ENCODE data around the gene USP32. TPM values are rescaled to one million over a fixed set of nuclear protein-coding genes. Genes with fewer than 3 reads are reported as not detected.
"Not testable (repeated sequence)": the region's sequence is repeated elsewhere in the genome, so short reads cannot be mapped to it uniquely, and the experiment has no call there.

The USP32 gene
- 10 to 100 TPM; 10.3 to 21.9 (median 15.1) TPM for polyA plus RNA-seq
- long read RNA-seq, donor 1 = 0 reads
- long read RNA-seq, donor 2 = 0 reads
- long read RNA-seq, donor 3, partial matches to known transcripts = 5 of 6 reads
- long read RNA-seq, donor 3, other reads (novel, unspliced or antisense) = 0 of 6 reads
- long read RNA-seq, donor 4 = 0 reads
- long read RNA-seq, donor 5, partial matches to known transcripts = 0 of 1 reads
- long read RNA-seq, donor 5, other reads (novel, unspliced or antisense) = 0 of 1 reads
- long read RNA-seq, donor 6 = 0 reads
- long read RNA-seq, donor 7, partial matches to known transcripts = 0 of 1 reads
- long read RNA-seq, donor 7, other reads (novel, unspliced or antisense) = 0 of 1 reads
- long read RNA-seq, donor 8 = 0 reads
- long read RNA-seq, donor 9 = 0 reads
- long read RNA-seq, donor 10, full-length matches to known transcripts = 2 of 2 reads
- long read RNA-seq, donor 10, partial matches to known transcripts = 0 of 2 reads
- long read RNA-seq, donor 10, other reads (novel, unspliced or antisense) = 0 of 2 reads

- Histone ChIP-seq H3K4me1 (ENCODE audit: control insufficient read depth in 3 of 3, insufficient read depth in 2 of 3, low read depth in 1 of 3, low read length in 2 of 3) (peaks cover 0 to 10% (median 0%) of the 10 kb centered on the region in 3 donors), H3K9me3 (ENCODE audit: control insufficient read depth in 2 of 2, insufficient read depth in 1 of 2, low read depth in 1 of 2, low read length in 1 of 2) (no peaks in the 10 kb centered on the region), H3K27me3 (ENCODE audit: control insufficient read depth in 3 of 3, insufficient read depth in 3 of 3, low read length in 3 of 3) (no peaks in the 10 kb centered on the region), H3K4me3 (ENCODE audit: low read depth in 1 of 3, low read length in 3 of 3) (peak within 1 kb of the TSS; percentile 81 to 91 (median 90)), H3K27ac (ENCODE audit: low read depth in 1 of 3, low read length in 2 of 3) (peak within 1 kb of the TSS; percentile 89 to 94 (median 89)), H3K36me3 (ENCODE audit: control insufficient read depth in 3 of 3, insufficient read depth in 2 of 3, low read depth in 1 of 3, low read length in 3 of 3) (no peaks in the 10 kb centered on the region)
- 0 to 1% (median 0%) methylated on average over 55 to 68 of the region's 68 CpGs for WGBS, 3 donors
- DNase-seq (peak; percentile 98 to 99), FAIRE-seq (no peak)
Measured at GRCh38 chr17:60392042-60392844, at the start of gene USP32. USP32 (minus strand) TSS chr17:60392133; CDS start chr17:60391939, 194 bp downstream.

GRCh38 chr17:60439501-60439900 is 47.6 kb upstream of the USP32 start:
- no peaks in the 10 kb centered on the region for H3K9me3 ChIP-seq (ENCODE audit: control insufficient read depth in 2 of 2, insufficient read depth in 1 of 2, low read depth in 1 of 2, low read length in 1 of 2)
- no peaks in the 10 kb centered on the region for H3K4me1 ChIP-seq (ENCODE audit: control insufficient read depth in 3 of 3, insufficient read depth in 2 of 3, low read depth in 1 of 3, low read length in 2 of 3)
- no peaks in the 10 kb centered on the region for H3K36me3 ChIP-seq (ENCODE audit: control insufficient read depth in 3 of 3, insufficient read depth in 2 of 3, low read depth in 1 of 3, low read length in 3 of 3)
- H3K27ac ChIP-seq (ENCODE audit: low read depth in 1 of 3, low read length in 2 of 3) = no peak overlapping the region
- DNase-seq = no peak
- no peaks in the 10 kb centered on the region for H3K27me3 ChIP-seq (ENCODE audit: control insufficient read depth in 3 of 3, insufficient read depth in 3 of 3, low read length in 3 of 3)
- WGBS, 3 donors = 31 to 53% (median 45%) methylated on average over 2 of the region's 2 CpGs
- no peak overlapping the region for H3K4me3 ChIP-seq (ENCODE audit: low read depth in 1 of 3, low read length in 3 of 3)
- no peak for FAIRE-seq

- peaks cover 0 to 11% of the 10 kb centered on the region in 2 donors for H3K9me3 ChIP-seq (ENCODE audit: control insufficient read depth in 2 of 2, insufficient read depth in 1 of 2, low read depth in 1 of 2, low read length in 1 of 2)
- WGBS, 3 donors = 63 to 69% (median 63%) methylated on average over 5 of the region's 5 CpGs
- no peaks in the 10 kb centered on the region for H3K4me1 ChIP-seq (ENCODE audit: control insufficient read depth in 3 of 3, insufficient read depth in 2 of 3, low read depth in 1 of 3, low read length in 2 of 3)
- no peaks in the 10 kb centered on the region for H3K27me3 ChIP-seq (ENCODE audit: control insufficient read depth in 3 of 3, insufficient read depth in 3 of 3, low read length in 3 of 3)
- H3K36me3 ChIP-seq (ENCODE audit: control insufficient read depth in 3 of 3, insufficient read depth in 2 of 3, low read depth in 1 of 3, low read length in 3 of 3) = no peaks in the 10 kb centered on the region
- H3K27ac ChIP-seq (ENCODE audit: low read depth in 1 of 3, low read length in 2 of 3) = no peak overlapping the region
- FAIRE-seq = no peak
- no peak for DNase-seq
- H3K4me3 ChIP-seq (ENCODE audit: low read depth in 1 of 3, low read length in 3 of 3) = no peak overlapping the region
Measured at GRCh38 chr17:60436676-60437075, 44.7 kb upstream of the USP32 start.

- H3K27ac ChIP-seq (ENCODE audit: low read depth in 1 of 3, low read length in 2 of 3) = no peak overlapping the region
- DNase-seq = peak; percentile 68 to 72
- H3K36me3 ChIP-seq (ENCODE audit: control insufficient read depth in 3 of 3, insufficient read depth in 2 of 3, low read depth in 1 of 3, low read length in 3 of 3) = no peaks in the 10 kb centered on the region
- H3K9me3 ChIP-seq (ENCODE audit: control insufficient read depth in 2 of 2, insufficient read depth in 1 of 2, low read depth in 1 of 2, low read length in 1 of 2) = peaks cover 0 to 11% of the 10 kb centered on the region in 2 donors
- no peak for FAIRE-seq
- no peak overlapping the region for H3K4me3 ChIP-seq (ENCODE audit: low read depth in 1 of 3, low read length in 3 of 3)
- no peaks in the 10 kb centered on the region for H3K27me3 ChIP-seq (ENCODE audit: control insufficient read depth in 3 of 3, insufficient read depth in 3 of 3, low read length in 3 of 3)
- no peaks in the 10 kb centered on the region for H3K4me1 ChIP-seq (ENCODE audit: control insufficient read depth in 3 of 3, insufficient read depth in 2 of 3, low read depth in 1 of 3, low read length in 2 of 3)
- WGBS, 3 donors = 75 to 80% (median 79%) methylated on average over 28 of the region's 28 CpGs
Measured at GRCh38 chr17:60435244-60436167, 43.6 kb upstream of the USP32 start.

- H3K9me3 ChIP-seq (ENCODE audit: control insufficient read depth in 2 of 2, insufficient read depth in 1 of 2, low read depth in 1 of 2, low read length in 1 of 2) = peaks cover 0 to 11% of the 10 kb centered on the region in 2 donors
- not testable (repeated sequence) for H3K27ac ChIP-seq (ENCODE audit: low read depth in 1 of 3, low read length in 2 of 3); FAIRE-seq; H3K4me3 ChIP-seq (ENCODE audit: low read depth in 1 of 3, low read length in 3 of 3); H3K27me3 ChIP-seq (ENCODE audit: control insufficient read depth in 3 of 3, insufficient read depth in 3 of 3, low read length in 3 of 3); H3K4me1 ChIP-seq (ENCODE audit: control insufficient read depth in 3 of 3, insufficient read depth in 2 of 3, low read depth in 1 of 3, low read length in 2 of 3); H3K36me3 ChIP-seq (ENCODE audit: control insufficient read depth in 3 of 3, insufficient read depth in 2 of 3, low read depth in 1 of 3, low read length in 3 of 3); DNase-seq
- WGBS, 3 donors = 93 to 97% (median 96%) methylated on average over 4 of the region's 4 CpGs
Measured at GRCh38 chr17:60433021-60433997, 41.4 kb upstream of the USP32 start.

GRCh38 chr17:60430561-60430960 is 38.6 kb upstream of the USP32 start:
- 89 to 92% (median 90%) methylated on average over 7 of the region's 7 CpGs for WGBS, 3 donors
- H3K36me3 ChIP-seq (ENCODE audit: control insufficient read depth in 3 of 3, insufficient read depth in 2 of 3, low read depth in 1 of 3, low read length in 3 of 3) = not testable (repeated sequence)

GRCh38 chr17:60428491-60428890 is 36.6 kb upstream of the USP32 start:
- not testable (repeated sequence) for DNase-seq; H3K27ac ChIP-seq (ENCODE audit: low read depth in 1 of 3, low read length in 2 of 3); H3K4me1 ChIP-seq (ENCODE audit: control insufficient read depth in 3 of 3, insufficient read depth in 2 of 3, low read depth in 1 of 3, low read length in 2 of 3); H3K4me3 ChIP-seq (ENCODE audit: low read depth in 1 of 3, low read length in 3 of 3); H3K36me3 ChIP-seq (ENCODE audit: control insufficient read depth in 3 of 3, insufficient read depth in 2 of 3, low read depth in 1 of 3, low read length in 3 of 3); FAIRE-seq; H3K27me3 ChIP-seq (ENCODE audit: control insufficient read depth in 3 of 3, insufficient read depth in 3 of 3, low read length in 3 of 3)
- peaks cover 0 to 11% of the 10 kb centered on the region in 2 donors for H3K9me3 ChIP-seq (ENCODE audit: control insufficient read depth in 2 of 2, insufficient read depth in 1 of 2, low read depth in 1 of 2, low read length in 1 of 2)
- 78 to 83% (median 80%) methylated on average over 6 of the region's 6 CpGs for whole genome bisulfite sequencing, 3 donors

More at GRCh38 chr17:60430561-60430960, 38.6 kb upstream of the USP32 start:
- not testable (repeated sequence) for FAIRE-seq; H3K4me1 ChIP-seq (ENCODE audit: control insufficient read depth in 3 of 3, insufficient read depth in 2 of 3, low read depth in 1 of 3, low read length in 2 of 3); H3K27me3 ChIP-seq (ENCODE audit: control insufficient read depth in 3 of 3, insufficient read depth in 3 of 3, low read length in 3 of 3); H3K27ac ChIP-seq (ENCODE audit: low read depth in 1 of 3, low read length in 2 of 3); H3K4me3 ChIP-seq (ENCODE audit: low read depth in 1 of 3, low read length in 3 of 3); DNase-seq
- peaks cover 0 to 11% of the 10 kb centered on the region in 2 donors for H3K9me3 ChIP-seq (ENCODE audit: control insufficient read depth in 2 of 2, insufficient read depth in 1 of 2, low read depth in 1 of 2, low read length in 1 of 2)
